ENCODE measurements around the gene AP1B1. TPM values are rescaled to one million over a fixed set of nuclear protein-coding genes. Genes with fewer than 3 reads are reported as not detected.

Gene AP1B1
- total and polyA plus RNA-seq, 2 of the 8 experiments (the other 6 are each of a cell fraction or from before 2014, with no cell fraction given) = 64.2 to 86.8 TPM

- H3K4me1 ChIP-seq (replicated peaks in 1 of 4; ENCODE audit: control insufficient read depth in 3 of 4, insufficient read depth in 4 of 4, low read length in 3 of 4) = peaks cover 0 to 17% (median 12%) of the 10 kb centered on the region in 4 experiments; a peak in 6 of 7 replicates
- H3K4ac ChIP-seq (replicated peaks; ENCODE audit: insufficient read length, low read depth, low read length) = no peak overlapping the region
- WGBS, 2 experiments (ENCODE audit: extremely low coverage in 1 of 2, insufficient coverage in 1 of 2, insufficient read length in 1 of 2, insufficient replicate concordance in 2 of 2, low coverage in 1 of 2, low lambda C conversion rate in 2 of 2, missing lambda C conversion rate in 1 of 2) = 93% methylated on average over 40 of the region's 50 CpGs; no CpG with 5 or more reads in 1 of the 2 experiments
- no peak for FAIRE-seq
- H3K4me2 ChIP-seq (ENCODE audit: insufficient read depth in 1 of 2, low read depth in 2 of 2, low read length in 2 of 2) = no peak overlapping the region
- H3K18ac ChIP-seq (ENCODE audit: extremely low read depth, low read length) = no peak overlapping the region
- no peak overlapping the region for H4K8ac ChIP-seq (ENCODE audit: extremely low read depth, insufficient read depth, low read length)
- H4K20me1 ChIP-seq (replicated peaks in 1 of 2; ENCODE audit: control insufficient read depth in 1 of 2, insufficient read depth in 2 of 2, low read length in 2 of 2) = peaks cover 6 to 13% of the 10 kb centered on the region in 2 experiments
- peak in 1 of 2 experiments; percentile 46 for DNase-seq (ENCODE audit: low read depth in 1 of 2, low spot score in 2 of 2)
- no peak overlapping the region for H2AFZ ChIP-seq (ENCODE audit: low read length)
- no peak overlapping the region for H2BK15ac ChIP-seq (ENCODE audit: low read length)
- peaks cover 3 to 7% of the 10 kb centered on the region in 2 experiments; a peak in 3 of 4 replicates for H3K9me3 ChIP-seq (ENCODE audit: insufficient read depth in 2 of 2, low read depth in 1 of 2, low read length in 1 of 2)
- no peak overlapping the region for H4K91ac ChIP-seq (replicated peaks; ENCODE audit: insufficient read length, low read length)
- no peak overlapping the region for H3K14ac ChIP-seq (ENCODE audit: insufficient read length)
- H3K9ac ChIP-seq (replicated peaks in 1 of 4; ENCODE audit: extremely low read depth in 1 of 4, low read depth in 3 of 4, low read length in 3 of 4) = no peak overlapping the region
- H3K4me3 ChIP-seq (ENCODE audit: extremely low read depth in 1 of 4, insufficient read depth in 2 of 4, low read depth in 3 of 4, low read length in 4 of 4) = no peak overlapping the region
- no peak overlapping the region for H3K56ac ChIP-seq (replicated peaks; ENCODE audit: insufficient read length, low read depth, low read length)
- no peak overlapping the region for H2AK5ac ChIP-seq (ENCODE audit: low read depth, low read length)
- H2BK120ac ChIP-seq (replicated peaks; ENCODE audit: low read depth, low read length) = no peak overlapping the region
- H2BK12ac ChIP-seq (ENCODE audit: low read depth, low read length) = no peak overlapping the region
- H3K23ac ChIP-seq (ENCODE audit: insufficient read length) = no peak overlapping the region
- ChIA-PET POLR2A (ENCODE audit: partially characterized antibody) (interaction anchor here (0.7 to 4.4 kb wide), 7 partner anchors 9 to 56 kb away, joined by 3 to 44 read pairs (median 3); partner anchors contain the start of gene EWSR1), CTCF (ENCODE audit: partially characterized antibody) (interaction anchor here (1.1 to 4.1 kb wide), 10 partner anchors 9 to 66 kb away, joined by 3 to 41 read pairs (median 4); no protein-coding TSS in a partner anchor)
- no peak overlapping the region for H2BK5ac ChIP-seq (ENCODE audit: low read depth, low read length)
- no peaks in the 10 kb centered on the region for H3K79me1 ChIP-seq (ENCODE audit: low read depth, low read length)
- H3K79me2 ChIP-seq (ENCODE audit: control insufficient read depth in 1 of 2, insufficient read depth in 2 of 2, low read length in 2 of 2) = no peaks in the 10 kb centered on the region
- peaks cover 0 to 12% (median 0%) of the 10 kb centered on the region in 4 experiments; a peak in 1 of 8 replicates for H3K36me3 ChIP-seq (ENCODE audit: control insufficient read depth in 2 of 4, insufficient read depth in 4 of 4, low read length in 3 of 4)
- peaks cover 29 to 47% (median 38%) of the 10 kb centered on the region in 4 experiments for H3K27me3 ChIP-seq (replicated peaks in 1 of 4; ENCODE audit: control insufficient read depth in 3 of 4, extremely low read depth in 1 of 4, insufficient read depth in 3 of 4, low read length in 3 of 4)
- peaks cover 8% of the 10 kb centered on the region; the same call in 1 of the 2 replicates for H3K23me2 ChIP-seq (ENCODE audit: low read depth, low read length)
- H4K5ac ChIP-seq (ENCODE audit: insufficient read length, low read depth, low read length) = no peak overlapping the region
- H3K27ac ChIP-seq (ENCODE audit: low read depth, low read length) = no peak overlapping the region
- TF ChIP-seq POLR2A (IDR thresholded peaks at IDR 0.05; ENCODE audit: control extremely low read depth in 1 of 2, low read depth in 2 of 2, low read length in 2 of 2) = no peak
- H2BK20ac ChIP-seq (ENCODE audit: low read length) = no peak overlapping the region
These were observed 76.7 kb downstream of the AP1B1 start for GRCh38 chr22:29311464-29312217.

Measured in H1 (cell line).